SU-DHL-6 (cell line): Measurements from ENCODE around the gene SLC6A13.
"Not testable (repeated sequence)": the region's sequence is repeated elsewhere in the genome, so short reads cannot be mapped to it uniquely, and the experiment has no call there.

ENCODE experiments used
- H2AFZ ChIP-seq: fragments of 200-600 bp; sonication (generic); 2 replicates; pipeline ENCODE4 v1.6.1; 2014; ENCODE audit warnings: low read depth, mild to moderate bottlenecking, moderate library complexity, mixed read lengths, antibody characterized with exemption, low read length; ENCODE audit not compliant: severe bottlenecking
- H3F3A ChIP-seq: fragments of 200-600 bp; shearing (Covaris generic); 2 replicates; pipeline ENCODE4 v1.6.0; 2016; ENCODE audit warnings: antibody characterized with exemption, mild to moderate bottlenecking; ENCODE audit not compliant: insufficient read depth
- H3K27ac ChIP-seq: fragments of 200-600 bp; sonication (generic); 2 replicates; pipeline ENCODE4 v1.5.1; 2016; ENCODE audit warnings: low read depth, mild to moderate bottlenecking, low read length, moderate library complexity, mixed read lengths
- H3K27me3 ChIP-seq: fragments of 200-600 bp; sonication (generic), shearing (Covaris generic); 2 replicates; pipeline ENCODE4 v1.6.0; 2014; ENCODE audit warnings: mild to moderate bottlenecking, low read length
- H3K36me3 ChIP-seq: fragments of 200-600 bp; sonication (generic); 2 replicates; pipeline ENCODE4 v1.6.1; 2014; ENCODE audit warnings: mild to moderate bottlenecking, low read length, mixed read lengths
- H3K4me2 ChIP-seq: fragments of 300-600, 200-600 bp; shearing (Covaris generic), sonication (generic); 2 replicates; pipeline ENCODE4 v1.6.0; 2014; ENCODE audit warnings: low read length, low read depth, mild to moderate bottlenecking; ENCODE audit not compliant: poor library complexity, severe bottlenecking
- H3K4me3 ChIP-seq: fragments of 200-600 bp; sonication (generic); 2 replicates; pipeline ENCODE4 v1.5.1; 2014; ENCODE audit warnings: antibody characterized with exemption, low read length, mild to moderate bottlenecking, mixed read lengths; ENCODE audit not compliant: insufficient read depth, poor library complexity, severe bottlenecking
- H3K79me2 ChIP-seq: fragments of 200-600 bp; sonication (generic); 2 replicates; pipeline ENCODE4 v1.6.1; 2014; ENCODE audit warnings: mild to moderate bottlenecking, low read length, moderate library complexity; ENCODE audit not compliant: insufficient read depth
- H3K9ac ChIP-seq: fragments of 200-600 bp; sonication (generic); 2 replicates; pipeline ENCODE4 v1.7.0; 2014; ENCODE audit warnings: mild to moderate bottlenecking, low read length
- H3K9me2 ChIP-seq: fragments of 200-600 bp; sonication (generic); replicated peaks from 2 replicates; pipeline ENCODE4 v1.6.1; 2014; ENCODE audit warnings: low read length; ENCODE audit not compliant: insufficient read depth
- H3K9me3 ChIP-seq: fragments of 200-600 bp; sonication (generic); 2 replicates; pipeline ENCODE4 v1.6.1; 2014; ENCODE audit warnings: low read length, mixed read lengths; ENCODE audit not compliant: insufficient read depth
- H4K20me1 ChIP-seq: fragments of 200-600 bp; sonication (generic); 2 replicates; pipeline ENCODE4 v1.6.1; 2014; ENCODE audit warnings: low read depth, mild to moderate bottlenecking, antibody characterized with exemption, low read length, moderate library complexity, mixed read lengths
- EZH2phosphoT487 ChIP-seq: fragments of 200-600 bp; sonication (generic), shearing (Covaris generic); conservative IDR thresholded peaks from 2 replicates; pipeline ENCODE4 v1.6.1; 2018; ENCODE audit warnings: mild to moderate bottlenecking, antibody characterized with exemption, low read length, moderate library complexity, mixed read lengths
- TF ChIP-seq, protein P1 (sequence below): fragments of 200-600 bp; sonication (generic); IDR thresholded peaks from one replicate; pipeline ENCODE4 v1.5.1; 2017; ENCODE audit warnings: antibody characterized with exemption, mild to moderate bottlenecking, low read length, moderate library complexity; ENCODE audit not compliant: insufficient read depth, poor library complexity, severe bottlenecking

SLC6A13 gene

DNA sequence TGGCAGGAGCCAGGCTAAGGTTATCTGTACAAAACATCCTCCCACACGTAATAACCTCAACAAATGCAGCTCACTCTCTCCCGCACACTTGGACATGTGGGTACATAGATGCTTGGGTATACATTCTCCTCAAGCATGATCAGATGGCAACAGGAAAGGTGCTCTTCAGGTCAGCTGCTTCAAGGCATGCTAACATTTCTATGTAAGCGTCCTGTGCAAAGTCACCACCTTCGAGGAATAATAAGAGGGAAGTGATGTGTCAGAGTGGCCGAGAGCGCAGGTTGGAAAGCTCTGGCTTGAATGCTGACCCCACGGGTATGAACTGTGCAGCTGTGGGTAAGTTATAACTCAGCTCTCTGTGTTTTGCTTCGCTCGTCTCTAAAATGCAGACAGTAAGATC is 24.5 kb downstream of the SLC6A13 start:
- no peak overlapping the region for H3K4me2 ChIP-seq
- TF ChIP-seq EZH2phosphoT487 = no peak
- TF ChIP-seq, protein P1, sequence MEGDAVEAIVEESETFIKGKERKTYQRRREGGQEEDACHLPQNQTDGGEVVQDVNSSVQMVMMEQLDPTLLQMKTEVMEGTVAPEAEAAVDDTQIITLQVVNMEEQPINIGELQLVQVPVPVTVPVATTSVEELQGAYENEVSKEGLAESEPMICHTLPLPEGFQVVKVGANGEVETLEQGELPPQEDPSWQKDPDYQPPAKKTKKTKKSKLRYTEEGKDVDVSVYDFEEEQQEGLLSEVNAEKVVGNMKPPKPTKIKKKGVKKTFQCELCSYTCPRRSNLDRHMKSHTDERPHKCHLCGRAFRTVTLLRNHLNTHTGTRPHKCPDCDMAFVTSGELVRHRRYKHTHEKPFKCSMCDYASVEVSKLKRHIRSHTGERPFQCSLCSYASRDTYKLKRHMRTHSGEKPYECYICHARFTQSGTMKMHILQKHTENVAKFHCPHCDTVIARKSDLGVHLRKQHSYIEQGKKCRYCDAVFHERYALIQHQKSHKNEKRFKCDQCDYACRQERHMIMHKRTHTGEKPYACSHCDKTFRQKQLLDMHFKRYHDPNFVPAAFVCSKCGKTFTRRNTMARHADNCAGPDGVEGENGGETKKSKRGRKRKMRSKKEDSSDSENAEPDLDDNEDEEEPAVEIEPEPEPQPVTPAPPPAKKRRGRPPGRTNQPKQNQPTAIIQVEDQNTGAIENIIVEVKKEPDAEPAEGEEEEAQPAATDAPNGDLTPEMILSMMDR = no peak
- no peak overlapping the region for H2AFZ ChIP-seq
- no peak overlapping the region for H3K9ac ChIP-seq
- H4K20me1 ChIP-seq = no peaks in the 10 kb centered on the region
- H3K9me2 ChIP-seq = no peaks in the 10 kb centered on the region
- H3F3A ChIP-seq = no peaks in the 10 kb centered on the region
- H3K4me3 ChIP-seq = no peak overlapping the region
- no peaks in the 10 kb centered on the region for H3K36me3 ChIP-seq
- peaks cover 16% of the 10 kb centered on the region for H3K9me3 ChIP-seq
- 0 out of 2 replicates have a peak, but pooled peaks cover 2% of the 10 kb centered on the region for H3K27me3 ChIP-seq
- H3K27ac ChIP-seq = no peak overlapping the region
- H3K79me2 ChIP-seq = no peaks in the 10 kb centered on the region

DNA sequence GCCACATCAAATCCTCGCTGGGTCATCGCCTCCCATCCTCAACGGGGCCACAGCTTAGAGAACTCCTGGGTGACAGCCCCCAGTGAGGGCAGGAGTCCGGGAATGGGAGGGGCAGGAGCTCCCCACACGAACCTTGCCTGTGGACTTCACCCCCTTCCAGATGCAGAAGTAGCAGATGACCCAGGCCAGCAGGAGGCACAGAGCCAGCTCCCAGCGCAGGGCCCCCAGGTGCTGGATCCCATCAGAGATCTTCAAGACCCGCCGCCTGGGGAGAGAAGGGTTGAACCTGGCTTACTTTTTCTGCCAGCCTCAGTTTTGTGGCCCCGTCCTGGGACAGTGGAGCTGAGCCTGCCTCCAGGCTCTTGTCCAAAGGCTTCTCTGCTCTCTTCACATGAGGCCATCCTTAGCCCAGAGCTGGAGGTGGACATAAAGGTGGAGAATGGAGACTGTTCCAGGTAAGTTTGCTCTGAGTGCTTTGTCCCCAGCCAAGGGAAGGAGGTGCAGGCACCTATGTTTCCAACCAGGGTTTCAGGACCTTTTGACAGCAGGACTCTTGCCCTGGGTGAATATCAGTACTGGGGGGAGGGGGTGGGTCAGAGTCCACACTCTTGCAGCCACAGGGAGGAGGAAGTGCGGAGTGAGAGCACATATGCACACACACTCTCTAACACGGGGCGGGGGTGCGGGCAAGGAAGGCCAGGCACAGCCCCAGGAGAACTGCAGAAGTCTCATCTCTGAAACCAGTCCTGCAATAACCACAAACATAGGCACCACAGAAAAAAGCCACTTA is 25.4 kb downstream of the SLC6A13 start:
- H3K36me3 ChIP-seq = no peaks in the 10 kb centered on the region
- no peaks in the 10 kb centered on the region for H3K79me2 ChIP-seq
- no peak overlapping the region for H3K27ac ChIP-seq
- H3K9ac ChIP-seq = no peak overlapping the region
- peaks cover 16% of the 10 kb centered on the region for H3K9me3 ChIP-seq
- no peak for TF ChIP-seq EZH2phosphoT487
- TF ChIP-seq, protein P1 = no peak
- no peaks in the 10 kb centered on the region for H3F3A ChIP-seq
- no peaks in the 10 kb centered on the region for H4K20me1 ChIP-seq
- H3K9me2 ChIP-seq = no peaks in the 10 kb centered on the region
- 0 out of 2 replicates have a peak, but pooled peaks cover 2% of the 10 kb centered on the region for H3K27me3 ChIP-seq
- H3K4me2 ChIP-seq = no peak overlapping the region
- no peak overlapping the region for H2AFZ ChIP-seq
- no peak overlapping the region for H3K4me3 ChIP-seq

DNA sequence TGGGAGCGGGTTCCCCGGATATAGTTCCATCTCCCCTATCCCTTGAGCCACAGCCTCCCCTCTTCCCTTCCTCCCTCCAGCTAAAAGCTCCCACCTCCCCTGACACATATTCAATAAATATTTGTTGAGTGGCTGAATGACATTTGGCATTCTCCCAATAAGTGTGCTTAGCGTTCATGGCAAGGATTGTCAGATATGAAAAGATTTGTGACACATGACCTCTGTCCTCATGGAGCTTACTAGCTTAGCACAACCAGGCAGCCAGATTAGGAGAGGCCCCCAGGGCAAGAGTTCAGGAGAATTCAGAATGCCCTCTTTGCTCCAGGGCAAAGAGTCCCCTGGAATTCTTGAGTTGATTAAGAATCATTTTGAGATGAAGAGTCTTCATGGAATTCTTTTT is 26.2 kb downstream of the SLC6A13 start:
- H3K4me2 ChIP-seq = no peak overlapping the region
- H3K27ac ChIP-seq = no peak overlapping the region
- no peaks in the 10 kb centered on the region for H3F3A ChIP-seq
- H3K9me2 ChIP-seq = no peaks in the 10 kb centered on the region
- H3K9me3 ChIP-seq = peaks cover 16% of the 10 kb centered on the region
- H2AFZ ChIP-seq = no peak overlapping the region
- no peak overlapping the region for H3K9ac ChIP-seq
- H3K27me3 ChIP-seq = 0 out of 2 replicates have a peak, but pooled peaks cover 2% of the 10 kb centered on the region
- no peaks in the 10 kb centered on the region for H4K20me1 ChIP-seq
- H3K36me3 ChIP-seq = no peaks in the 10 kb centered on the region
- no peaks in the 10 kb centered on the region for H3K79me2 ChIP-seq
- TF ChIP-seq, protein P1 = no peak
- TF ChIP-seq EZH2phosphoT487 = no peak
- H3K4me3 ChIP-seq = no peak overlapping the region

DNA sequence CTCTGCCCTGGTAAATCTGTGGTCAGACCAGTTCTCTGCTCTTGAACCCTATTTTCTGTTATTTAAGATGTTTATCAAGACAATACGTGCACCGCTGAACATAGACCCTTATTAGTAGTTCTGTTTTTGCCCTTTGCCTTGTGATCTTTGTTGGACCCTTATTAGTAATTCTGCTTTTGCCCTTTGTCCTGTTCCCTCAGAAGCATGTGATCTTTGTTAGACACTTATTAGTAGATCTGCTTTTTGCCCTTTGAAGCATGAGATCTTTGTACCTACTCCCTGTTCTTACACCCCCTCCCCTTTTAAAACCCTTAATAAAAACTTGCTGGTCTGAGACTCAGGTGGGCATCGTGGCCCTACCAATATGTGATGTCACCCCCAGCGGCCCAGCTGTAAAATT is 26.7 kb downstream of the SLC6A13 start:
- peaks cover 16% of the 10 kb centered on the region for H3K9me3 ChIP-seq
- not testable (repeated sequence) for H3K27me3 ChIP-seq

More for the DNA sequence above, 26.7 kb downstream of the SLC6A13 start:
- not testable (repeated sequence) for H3K4me2 ChIP-seq, H3K9me2 ChIP-seq, H2AFZ ChIP-seq, H3K9ac ChIP-seq, H3F3A ChIP-seq, H3K4me3 ChIP-seq, H3K36me3 ChIP-seq, H4K20me1 ChIP-seq, H3K79me2 ChIP-seq, H3K27ac ChIP-seq
